RKO (cell line): ENCODE measurements around the gene PADI3.

Source experiments
- DNase-seq: peaks from one replicate; pipeline ENCODE4 v3.0.0-alpha.2; 2016; ENCODE audit warnings: low spot score

PADI3 gene, protein sequence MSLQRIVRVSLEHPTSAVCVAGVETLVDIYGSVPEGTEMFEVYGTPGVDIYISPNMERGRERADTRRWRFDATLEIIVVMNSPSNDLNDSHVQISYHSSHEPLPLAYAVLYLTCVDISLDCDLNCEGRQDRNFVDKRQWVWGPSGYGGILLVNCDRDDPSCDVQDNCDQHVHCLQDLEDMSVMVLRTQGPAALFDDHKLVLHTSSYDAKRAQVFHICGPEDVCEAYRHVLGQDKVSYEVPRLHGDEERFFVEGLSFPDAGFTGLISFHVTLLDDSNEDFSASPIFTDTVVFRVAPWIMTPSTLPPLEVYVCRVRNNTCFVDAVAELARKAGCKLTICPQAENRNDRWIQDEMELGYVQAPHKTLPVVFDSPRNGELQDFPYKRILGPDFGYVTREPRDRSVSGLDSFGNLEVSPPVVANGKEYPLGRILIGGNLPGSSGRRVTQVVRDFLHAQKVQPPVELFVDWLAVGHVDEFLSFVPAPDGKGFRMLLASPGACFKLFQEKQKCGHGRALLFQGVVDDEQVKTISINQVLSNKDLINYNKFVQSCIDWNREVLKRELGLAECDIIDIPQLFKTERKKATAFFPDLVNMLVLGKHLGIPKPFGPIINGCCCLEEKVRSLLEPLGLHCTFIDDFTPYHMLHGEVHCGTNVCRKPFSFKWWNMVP

DNA sequence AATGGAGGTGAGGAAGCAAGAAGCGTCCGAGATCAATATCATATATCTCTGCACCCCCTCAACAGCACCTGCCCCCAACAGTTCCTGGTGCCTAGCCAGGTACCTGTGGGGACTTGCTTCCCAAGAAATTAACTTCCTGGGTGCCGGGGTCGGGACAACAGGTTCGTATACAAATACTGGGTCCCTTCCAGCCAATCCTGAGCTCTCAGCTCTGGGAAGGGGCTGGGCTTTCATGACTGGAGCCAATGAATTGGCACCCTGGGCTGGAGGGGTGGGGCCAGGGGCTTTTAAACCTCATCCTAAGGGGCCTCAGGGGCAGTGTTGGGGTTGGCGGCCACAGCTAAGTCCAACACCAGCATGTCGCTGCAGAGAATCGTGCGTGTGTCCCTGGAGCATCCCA lies at the start of gene PADI3:
PADI3 (plus strand) TSS at position 318 of the 400 bp plus-strand sequence; CDS start at position 358, 40 bp downstream.
- DNase-seq = no peak

DNA sequence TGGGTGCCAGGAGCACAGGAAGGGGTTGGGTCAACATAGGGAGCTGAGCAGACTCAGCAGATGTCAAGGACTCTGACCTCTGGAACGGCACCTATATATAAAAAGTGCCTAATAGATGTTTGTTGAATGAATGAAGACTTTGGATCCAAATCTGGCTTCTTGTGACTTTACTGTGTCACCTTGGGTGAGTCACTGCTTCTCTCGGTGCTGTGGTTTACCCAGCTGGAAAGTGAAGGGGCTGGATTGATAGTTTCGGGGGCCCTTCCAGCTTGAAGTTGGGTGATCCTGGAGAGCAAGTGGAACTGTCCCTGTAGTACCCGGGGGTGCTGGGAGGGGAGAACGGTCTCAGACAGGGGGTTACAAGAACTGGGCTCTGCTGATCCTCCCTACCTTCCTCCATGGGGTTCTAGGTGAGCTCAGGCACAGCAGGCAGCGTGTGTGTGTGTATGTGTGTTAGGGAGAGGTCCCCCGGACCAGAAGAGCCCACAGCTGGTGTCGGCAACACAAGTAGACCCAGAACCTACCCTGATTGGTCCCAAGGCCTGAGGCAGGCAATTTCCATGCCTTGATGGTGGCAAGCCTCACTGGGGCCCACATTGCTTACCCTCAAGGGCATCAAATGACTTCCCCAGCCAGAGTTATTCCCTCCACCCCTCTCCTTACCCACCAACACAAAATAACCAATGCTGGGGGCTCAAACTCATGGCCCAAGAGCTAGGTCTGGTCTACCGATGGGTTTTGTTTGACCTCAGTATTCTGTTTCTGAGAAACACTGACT lies 49.4 kb upstream of the PADI3 start:
- DNase-seq = no peak

DNA sequence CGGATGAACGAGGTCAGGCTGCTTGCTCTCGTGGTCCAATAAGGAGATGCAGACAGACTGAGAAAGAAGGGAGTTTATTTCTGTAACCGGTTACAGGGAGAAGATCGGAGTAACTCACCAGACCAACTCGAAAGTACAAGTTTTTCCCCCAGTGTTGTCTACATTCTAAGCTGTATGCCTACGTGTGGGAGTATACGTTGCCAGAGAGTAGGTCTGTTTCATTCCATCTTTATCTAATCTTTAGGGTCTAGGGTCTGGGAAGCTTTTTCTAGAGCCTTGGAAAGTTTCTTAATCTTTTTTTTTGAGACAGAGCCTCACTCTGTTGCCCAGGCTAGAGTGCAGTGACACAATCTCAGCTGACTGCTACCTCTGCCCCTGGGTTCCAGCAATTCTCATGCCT lies 48.7 kb upstream of the PADI3 start:
- DNase-seq = no peak

DNA sequence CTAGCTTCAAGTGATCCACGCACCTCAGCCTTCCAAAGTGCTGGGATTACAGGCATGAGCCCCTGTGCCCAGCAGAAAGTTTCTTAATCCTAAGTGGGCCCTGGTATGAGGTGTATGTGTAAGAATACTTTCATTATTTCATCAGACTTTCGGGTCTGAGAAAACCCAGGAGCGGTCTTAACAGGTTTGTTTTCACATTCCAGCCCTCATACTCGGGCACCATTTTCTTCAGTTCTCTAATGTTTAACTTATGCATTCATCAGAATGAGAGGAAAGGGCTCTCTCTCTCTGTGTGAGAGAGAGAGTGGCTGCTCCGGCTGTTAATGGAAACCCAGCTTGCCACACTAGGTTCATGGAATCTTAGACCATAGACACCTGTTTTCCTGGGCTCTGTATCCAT lies 48.1 kb upstream of the PADI3 start:
- DNase-seq = no peak

DNA sequence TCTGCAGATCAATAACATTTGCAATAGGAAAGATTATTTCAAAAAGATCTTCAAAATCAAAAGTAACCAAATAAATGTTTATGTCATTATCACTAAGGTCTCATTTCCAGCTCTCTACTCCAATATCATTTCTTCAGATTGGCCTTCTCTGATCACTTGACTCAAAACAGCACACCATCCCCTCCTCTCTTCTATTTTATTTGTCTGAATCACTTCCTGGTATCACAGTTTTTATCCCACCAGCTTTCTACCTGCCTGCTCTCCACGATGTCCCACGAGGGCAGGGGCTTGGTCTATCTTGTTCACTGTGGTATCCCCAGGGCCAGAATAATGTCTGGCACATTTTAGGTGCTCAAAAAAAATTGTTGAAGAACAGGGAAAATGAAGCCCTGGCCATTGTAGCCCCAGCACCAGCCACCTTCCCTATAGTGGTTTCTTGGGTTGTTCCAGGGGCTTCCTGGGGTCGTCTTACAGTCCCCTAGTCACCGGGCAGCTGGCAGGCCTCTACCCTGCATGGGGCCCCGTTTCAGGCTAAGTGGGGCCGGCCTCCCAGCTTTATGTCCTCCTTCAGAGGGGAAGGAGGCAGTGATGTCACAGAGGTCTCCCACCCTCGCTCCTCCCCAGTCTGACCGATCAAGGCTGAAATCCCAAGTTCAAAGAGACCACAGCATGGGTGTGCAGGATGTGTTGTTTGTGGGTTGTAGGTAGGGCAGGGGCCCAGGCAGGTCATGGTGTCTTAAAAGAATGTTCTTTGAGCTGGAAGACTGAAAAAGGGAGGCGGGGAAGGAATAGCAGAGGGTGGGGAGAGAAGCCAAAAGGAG lies 47.5 kb upstream of the PADI3 start:
- no peak for DNase-seq

DNA sequence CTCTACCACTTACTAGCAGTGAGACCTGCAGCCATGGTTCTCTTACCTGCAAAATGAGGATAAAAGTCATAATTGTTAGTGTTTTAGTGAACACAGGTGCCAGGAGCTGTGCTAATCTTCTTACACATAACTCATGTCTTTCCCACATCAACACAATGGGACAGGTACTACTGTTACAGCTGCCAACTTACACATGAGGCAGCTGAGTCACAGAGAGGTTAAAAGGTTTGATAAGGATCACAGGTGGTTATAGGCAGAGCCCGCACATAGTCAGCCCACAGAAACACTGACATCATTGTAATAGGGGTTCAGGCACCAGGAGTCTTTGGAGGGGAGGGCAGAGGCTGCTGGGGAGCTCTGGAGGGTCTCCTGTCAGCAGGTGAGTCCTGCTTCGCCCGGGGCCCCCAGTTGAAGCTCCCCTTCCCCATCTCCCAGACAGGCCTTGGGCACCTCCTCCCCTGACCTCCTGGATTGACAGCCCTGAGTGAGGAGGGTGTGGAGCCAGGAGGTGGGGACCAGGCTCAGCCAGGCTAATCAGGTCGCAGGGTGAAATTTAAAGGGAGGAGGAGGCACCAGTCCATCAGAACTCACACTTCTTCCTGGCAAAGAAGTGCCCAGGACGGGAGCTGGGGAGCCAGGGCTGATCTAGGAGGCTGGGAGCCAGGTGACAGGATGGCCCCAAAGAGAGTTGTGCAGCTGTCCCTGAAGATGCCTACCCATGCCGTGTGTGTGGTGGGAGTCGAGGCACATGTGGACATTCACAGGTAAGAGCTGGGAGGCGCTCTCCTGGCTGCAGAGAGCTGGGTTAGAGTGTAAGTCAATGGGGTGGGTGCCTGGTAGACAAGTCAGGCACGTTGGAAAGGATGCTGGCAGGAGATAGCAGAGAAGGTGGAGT lies 44.1 kb upstream of the PADI3 start, which contains the start of gene PADI1:
PADI1 (plus strand) TSS at position 583 of the 895 bp plus-strand sequence; CDS start at position 673, 90 bp downstream.
- no peak for DNase-seq

DNA sequence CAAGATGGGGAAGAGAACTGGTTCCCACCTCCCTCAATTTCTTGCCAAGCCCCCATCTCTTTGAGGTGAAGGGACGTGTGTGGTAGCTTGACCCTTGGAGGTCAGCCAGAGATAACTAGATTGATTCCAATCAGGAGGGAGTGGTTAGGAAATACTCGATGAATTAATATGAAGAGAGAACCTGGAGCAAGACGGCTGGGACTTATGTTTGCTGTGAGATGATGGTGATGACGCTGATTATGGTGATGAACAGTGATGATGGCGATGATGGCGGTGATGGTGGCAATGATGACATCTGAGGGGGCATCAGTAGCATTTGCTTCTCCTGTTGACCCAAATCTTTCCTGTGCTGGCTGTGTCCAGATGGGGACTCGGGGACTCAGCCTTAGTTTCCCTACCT lies 43.2 kb upstream of the PADI3 start:
- DNase-seq = no peak

DNA sequence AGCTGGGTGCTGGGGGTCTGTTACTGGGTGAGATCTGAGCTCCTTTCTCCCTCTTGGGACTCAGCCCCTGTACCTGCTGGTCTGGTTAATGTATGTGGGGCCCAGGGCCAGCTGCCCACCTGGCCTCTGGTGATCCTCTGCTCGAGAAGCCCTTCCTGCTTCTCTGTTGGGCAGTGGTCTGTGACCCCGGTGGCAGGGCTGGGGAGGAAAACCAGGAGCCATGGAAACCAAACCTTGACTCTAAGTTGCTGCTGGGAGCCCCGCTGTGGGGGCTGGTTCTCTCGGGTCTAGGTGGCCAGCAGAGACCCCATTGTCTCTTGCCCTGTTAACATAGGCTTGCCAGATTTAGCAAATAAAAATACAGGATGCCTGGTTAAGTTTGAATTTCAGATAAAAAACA lies 42.7 kb upstream of the PADI3 start:
- DNase-seq = no peak

DNA sequence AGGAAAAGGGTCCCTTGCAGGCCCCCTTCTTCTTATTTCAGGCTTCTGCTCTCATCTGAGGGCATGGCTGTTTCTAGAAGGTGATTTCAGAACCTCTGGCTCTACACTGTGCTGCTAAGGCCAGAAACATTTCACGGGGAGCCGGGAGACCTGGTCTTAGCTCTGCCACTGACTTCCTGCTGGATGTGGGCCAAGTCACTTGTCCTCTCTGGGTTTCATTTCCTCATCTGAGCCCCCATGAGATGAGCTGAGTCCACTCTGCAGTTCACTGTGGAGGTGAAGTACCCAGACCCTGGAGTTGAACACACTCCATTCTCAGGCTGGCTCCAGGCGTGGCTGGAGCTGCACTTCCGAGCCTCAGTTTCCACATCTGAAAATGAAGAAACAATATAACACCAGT lies 41.9 kb upstream of the PADI3 start:
- no peak for DNase-seq

DNA sequence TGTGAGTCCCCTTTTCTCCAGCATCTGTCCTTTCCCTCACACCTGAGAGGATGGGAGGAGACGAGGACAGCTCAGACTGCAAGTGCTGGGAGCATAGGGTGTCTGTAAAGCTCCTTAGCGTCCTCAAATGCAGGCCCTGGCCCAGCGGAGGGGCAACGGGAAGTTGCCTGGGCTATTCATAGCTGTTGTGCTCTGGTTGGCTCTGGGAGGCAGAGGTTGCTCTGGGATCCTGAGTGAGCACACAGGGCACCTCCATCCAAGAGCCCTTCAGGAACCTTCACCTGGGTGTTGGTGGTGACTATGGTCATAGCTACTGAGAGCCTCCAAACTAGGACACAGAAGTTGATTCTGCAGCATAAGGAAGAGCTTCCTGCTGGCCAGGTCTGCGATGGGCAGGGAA lies 41.4 kb upstream of the PADI3 start:
- DNase-seq = no peak

DNA sequence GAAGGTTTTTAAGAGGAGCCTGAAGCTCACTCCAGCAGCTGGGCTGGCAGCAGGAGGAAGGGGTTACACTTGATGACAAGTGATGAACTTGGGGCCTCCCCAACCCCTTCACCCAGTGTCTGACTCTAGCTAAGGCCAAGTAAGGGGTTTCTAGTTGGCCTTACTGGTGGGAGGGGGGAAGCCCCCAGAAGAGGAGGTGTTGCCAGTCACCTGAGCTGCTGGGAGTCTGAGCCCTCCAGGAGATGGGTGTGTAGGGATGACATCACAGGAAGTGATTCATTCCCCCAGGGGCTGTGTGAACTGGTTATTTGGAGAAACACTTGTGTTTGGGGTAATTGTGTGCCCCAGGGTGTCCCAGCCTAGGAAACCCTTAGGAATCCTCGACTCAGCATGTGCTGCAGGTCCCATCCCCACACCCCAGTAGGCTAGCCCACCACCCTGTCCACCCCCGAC lies 40.9 kb upstream of the PADI3 start:
- DNase-seq = peak; percentile 61

DNA sequence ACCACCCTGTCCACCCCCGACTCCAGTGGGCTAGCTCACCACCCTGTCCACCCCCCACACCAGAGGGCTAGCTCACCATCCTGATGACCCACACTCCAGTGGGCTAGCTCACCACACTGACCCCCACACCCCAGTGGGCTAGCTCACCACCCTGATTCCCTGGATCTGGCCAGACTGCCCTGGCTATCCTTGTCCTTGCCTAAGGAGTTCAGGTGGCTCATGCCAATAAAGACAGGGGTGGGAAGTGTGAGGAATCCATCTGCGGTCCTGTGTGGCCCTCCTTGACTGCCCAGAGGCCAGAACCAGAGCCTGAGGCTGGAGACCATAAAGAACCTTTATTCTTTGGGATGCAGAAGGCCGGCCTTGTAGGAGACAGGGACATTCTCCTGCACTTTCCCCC lies 40.4 kb upstream of the PADI3 start:
- DNase-seq = no peak

DNA sequence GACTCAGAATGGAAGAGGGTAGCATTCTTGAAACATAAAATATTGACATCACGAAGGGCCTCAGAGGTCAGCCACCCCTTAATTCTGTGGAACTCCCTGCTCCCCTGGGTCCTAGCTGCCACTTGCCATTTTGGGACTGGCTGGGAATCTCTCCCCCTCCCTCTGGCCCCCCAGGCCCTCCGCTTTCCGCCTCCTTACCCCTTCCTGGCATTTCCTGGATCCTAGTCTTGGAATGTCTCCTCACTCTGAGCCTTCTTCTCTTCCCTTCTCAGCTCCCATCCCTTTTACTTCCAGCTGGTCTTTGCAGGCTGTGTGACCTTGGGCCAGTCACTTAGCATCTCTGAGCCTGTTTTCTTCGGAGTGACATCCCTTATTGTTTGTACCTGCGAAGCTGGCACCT lies 39.5 kb upstream of the PADI3 start:
- no peak for DNase-seq

DNA sequence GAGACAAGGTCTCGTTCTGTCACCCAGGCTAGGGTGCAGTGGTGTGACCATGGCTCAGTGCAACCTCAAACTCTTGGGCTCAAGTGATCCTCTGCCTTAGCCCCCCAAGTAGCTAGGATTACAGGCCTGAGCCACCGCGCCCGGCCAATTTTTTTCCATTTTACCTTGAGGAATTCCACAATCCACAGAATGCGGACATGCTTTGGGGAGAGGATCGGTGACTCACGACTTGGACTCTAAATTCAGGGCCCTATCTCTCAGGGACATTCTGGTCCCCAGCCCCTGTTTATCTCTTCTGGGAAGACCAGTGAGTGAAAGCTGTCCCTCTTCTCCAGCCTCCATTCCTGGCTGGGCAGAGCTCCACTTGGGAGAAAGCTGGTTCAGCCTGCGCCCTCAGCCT lies 38.7 kb upstream of the PADI3 start:
- DNase-seq = no peak

DNA sequence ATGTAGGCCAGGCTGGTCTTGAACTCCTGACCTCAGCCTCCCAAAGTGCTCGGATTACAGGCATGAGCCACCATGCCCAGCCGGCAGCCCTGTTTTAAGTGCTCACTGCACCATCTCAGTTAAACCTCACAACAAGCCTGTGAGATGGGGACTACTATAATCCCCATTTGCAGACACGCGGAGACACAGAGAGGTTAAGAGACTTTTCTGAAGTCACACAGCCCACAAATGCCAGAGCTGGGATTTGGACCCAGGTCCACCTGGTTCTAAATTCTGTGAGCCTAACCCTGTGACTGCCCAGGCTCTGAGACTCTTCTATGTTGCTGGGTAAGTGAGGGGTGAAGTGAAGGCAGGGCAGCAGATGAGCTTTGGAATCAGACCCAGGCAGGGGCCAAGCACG lies 37.5 kb upstream of the PADI3 start:
- DNase-seq = no peak

DNA sequence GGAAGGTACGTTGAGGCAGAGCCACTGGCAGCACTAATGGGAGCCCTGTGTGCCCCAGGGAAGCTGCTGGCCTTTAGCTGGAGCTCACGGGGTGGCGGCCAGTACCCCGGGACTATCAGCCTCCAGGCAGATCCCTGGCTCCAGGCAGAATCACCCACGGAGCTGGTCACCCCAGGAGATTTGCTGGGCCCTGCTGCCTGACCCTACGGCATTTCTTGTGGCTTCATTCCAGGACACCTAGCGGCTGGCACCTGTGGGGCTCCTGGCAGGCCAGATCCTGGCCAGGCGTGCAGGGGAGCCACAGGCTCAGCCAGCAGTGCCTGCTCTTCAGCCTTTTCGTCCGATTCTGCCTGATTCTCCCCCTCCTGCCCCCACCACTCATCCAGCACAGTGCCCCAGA lies 36.9 kb upstream of the PADI3 start:
- no peak for DNase-seq

DNA sequence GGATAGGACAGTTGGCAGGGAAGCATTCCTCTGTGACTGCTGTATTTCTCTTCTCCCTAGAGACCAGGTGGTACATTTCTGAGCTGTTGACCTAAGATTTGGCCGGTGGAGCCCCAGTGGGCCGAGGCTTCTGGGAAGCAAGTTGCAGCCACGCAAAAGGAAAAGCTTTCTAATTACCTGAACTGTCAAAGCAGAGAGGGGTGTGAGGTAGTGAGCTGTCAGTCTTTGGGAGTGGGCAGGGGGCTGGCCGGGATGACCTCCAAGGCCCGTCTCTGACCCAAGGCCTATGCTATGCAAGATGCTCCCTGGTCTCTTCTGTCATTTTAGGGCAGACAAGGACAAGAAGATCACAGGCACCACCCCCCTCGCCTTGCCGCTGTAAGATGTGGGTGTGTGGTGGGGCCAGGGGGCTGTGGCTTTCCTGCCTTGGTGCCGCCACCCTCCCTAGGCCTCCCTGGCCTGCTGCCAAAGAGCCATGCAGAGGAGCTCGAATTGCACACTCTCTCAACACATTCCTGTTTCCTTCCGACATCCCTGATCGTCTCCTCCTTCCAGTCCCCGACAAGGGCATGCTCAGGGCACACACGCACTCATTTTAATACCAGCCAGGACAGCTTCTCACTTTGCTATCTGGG lies 36.3 kb upstream of the PADI3 start:
- no peak for DNase-seq

DNA sequence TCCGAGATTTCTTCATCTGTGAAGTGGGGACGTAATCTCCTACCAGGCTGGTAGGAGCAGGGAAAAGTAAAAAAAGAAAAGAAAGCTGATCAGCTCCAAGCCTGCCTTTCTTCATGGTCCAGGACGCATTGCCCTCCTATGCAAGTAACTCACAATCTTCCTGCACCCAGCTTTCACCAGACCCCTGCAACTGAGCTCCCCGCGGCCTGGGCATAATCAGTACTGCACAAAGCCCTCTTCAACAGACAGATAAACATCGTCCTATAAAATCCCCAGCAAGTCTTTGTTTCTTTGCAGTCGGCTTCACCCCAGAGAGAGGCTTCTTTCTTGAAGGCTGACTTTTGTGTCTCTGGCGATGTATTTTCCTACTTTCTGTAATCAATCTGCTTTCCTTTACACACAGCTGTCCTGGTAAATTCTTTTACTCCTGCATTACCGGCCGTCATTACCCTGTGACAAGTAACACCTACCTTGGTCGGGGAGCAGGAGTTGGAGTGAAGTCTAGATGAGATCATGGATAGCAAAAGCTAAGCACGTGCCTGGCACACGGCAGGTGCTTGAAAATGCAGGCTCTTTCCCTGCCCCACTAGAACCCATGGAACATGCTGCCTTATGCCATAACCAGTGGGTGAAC lies 35.6 kb upstream of the PADI3 start:
- DNase-seq = no peak

DNA sequence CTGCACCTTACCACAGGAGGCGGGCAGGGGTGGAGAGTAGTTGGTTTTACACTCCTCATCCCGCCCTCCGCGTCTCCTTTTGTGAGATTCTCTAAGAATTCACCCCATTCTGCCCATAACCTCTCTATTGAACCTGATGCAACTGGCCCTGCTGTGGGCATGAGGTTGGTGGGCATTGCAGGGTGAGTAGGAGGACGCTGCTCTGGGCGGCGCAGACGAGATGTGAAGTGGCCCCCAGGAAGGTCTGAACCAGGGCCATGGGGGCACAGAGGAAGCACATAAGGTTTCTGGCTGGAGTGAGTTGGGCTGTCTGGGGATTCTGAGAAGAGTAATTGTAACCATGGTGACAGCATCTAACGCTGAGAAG lies 35.1 kb upstream of the PADI3 start:
- no peak for DNase-seq
